ENCODE data around the gene ZNF488.

ZNF488 gene, protein sequence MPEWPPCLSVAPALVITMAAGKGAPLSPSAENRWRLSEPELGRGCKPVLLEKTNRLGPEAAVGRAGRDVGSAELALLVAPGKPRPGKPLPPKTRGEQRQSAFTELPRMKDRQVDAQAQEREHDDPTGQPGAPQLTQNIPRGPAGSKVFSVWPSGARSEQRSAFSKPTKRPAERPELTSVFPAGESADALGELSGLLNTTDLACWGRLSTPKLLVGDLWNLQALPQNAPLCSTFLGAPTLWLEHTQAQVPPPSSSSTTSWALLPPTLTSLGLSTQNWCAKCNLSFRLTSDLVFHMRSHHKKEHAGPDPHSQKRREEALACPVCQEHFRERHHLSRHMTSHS

DNA sequence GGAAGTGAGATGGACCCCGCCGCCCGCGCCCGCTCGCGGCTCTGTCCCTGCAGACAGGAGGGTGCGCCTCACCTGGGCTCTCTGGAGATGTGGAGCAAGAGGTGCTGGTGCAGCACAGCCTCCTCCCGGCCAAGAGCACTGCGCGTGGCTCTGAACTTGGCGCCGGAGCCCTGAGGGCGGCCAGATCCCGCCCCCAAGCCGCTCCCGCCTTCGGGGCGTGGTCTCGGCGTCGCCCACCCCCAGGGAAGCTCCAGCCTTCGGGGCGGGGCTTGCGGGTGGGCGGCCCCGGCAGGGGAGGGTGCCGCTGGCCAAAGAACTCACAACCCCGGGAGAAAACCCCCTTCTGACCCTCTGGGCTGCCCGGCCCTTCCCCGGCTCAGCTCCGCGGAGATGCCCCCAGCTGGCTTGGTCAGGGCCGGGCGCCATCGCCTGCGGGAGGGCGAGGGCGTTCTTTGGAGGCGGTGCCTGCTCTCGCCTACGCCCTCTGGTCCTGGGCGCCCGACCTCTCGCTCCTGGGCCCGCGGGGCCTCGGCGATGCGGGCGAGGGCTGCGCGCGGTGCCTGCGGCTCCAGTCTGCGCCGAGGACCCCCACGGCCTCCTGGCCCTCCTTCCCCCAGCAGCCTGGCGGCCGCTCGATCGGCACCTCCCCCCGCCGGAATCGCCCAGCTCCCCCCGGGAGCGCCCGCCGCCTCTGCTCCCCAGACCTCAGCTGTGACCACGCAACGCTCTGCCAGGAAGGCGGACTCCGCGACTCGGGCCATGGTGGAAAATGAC lies at the start of gene ZNF488:
ZNF488 (minus strand) TSS at position 146 of the 774 bp plus-strand sequence. CDS start 15,464 bp downstream, outside the sequence.
- TF ChIP-seq, protein P1, sequence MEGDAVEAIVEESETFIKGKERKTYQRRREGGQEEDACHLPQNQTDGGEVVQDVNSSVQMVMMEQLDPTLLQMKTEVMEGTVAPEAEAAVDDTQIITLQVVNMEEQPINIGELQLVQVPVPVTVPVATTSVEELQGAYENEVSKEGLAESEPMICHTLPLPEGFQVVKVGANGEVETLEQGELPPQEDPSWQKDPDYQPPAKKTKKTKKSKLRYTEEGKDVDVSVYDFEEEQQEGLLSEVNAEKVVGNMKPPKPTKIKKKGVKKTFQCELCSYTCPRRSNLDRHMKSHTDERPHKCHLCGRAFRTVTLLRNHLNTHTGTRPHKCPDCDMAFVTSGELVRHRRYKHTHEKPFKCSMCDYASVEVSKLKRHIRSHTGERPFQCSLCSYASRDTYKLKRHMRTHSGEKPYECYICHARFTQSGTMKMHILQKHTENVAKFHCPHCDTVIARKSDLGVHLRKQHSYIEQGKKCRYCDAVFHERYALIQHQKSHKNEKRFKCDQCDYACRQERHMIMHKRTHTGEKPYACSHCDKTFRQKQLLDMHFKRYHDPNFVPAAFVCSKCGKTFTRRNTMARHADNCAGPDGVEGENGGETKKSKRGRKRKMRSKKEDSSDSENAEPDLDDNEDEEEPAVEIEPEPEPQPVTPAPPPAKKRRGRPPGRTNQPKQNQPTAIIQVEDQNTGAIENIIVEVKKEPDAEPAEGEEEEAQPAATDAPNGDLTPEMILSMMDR (IDR thresholded peaks at IDR 0.05), result no peak

DNA sequence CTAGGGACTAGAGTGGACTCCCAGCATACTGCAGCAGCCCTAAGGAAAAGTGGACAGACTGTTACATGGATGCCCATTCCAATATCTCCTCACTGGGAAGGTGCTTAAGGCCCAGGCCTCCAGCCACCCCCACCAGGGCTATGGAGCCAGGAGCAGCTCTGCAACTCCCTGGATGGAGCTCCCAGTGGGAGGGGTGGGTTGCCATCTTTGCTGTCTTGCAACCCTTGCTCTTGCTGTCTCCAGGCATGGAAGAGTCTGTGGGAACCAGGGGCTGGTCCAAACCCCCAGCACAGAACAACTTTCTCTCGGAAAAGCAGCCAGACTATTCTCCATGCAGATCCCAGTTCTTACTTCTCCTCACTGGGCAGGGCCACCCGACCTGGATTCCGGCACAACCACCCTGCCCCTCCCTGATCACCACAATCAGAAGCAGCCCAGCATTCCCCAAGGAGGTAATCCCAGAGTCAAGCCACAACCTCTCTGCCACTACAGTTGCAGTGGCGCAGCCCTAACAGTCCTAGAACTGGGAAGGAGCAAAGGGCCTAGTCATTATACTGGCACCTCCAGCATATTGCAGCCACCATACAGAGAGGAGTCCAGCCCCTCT lies 41.8 kb upstream of the ZNF488 start:
- TF ChIP-seq, protein P1 (IDR thresholded peaks at IDR 0.05), result no peak

DNA sequence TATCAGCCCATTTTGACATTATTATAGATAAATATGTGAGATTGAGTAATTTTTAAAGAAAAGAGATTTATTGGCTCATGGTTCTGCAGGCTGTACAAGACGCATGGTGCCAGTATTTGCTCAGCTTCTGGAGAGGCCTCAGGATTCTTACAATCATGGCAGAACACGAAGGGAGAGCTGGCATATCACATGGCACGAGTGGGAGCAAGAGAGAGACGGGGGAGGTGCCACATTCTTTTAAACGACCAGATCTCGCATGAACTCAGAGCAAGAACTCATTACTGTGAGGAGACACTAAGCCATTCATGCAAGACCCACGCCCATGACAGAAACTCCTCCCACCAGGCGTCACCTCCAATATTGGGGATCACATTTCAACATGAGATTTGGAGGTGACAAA lies 40.1 kb upstream of the ZNF488 start:
- TF ChIP-seq, protein P1 (IDR thresholded peaks at IDR 0.05), result no peak

DNA sequence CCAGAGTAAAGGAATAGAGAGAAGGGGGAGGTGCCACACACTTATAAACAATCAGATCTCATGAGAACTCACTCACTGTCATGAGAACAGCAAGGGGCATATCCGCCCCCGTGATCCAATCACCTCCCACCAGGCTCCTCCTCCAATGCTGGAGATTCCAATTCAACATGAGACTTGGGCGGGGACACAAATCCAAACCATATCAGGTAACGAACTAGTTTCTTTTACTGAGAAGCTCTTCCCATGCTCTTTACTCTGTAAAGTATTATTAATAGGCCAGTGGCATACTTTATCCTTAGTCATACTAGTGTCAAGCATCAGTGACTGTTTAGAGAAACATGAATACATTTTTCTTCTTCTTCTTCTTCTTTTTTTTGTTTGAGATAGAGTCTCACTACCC lies 39.4 kb upstream of the ZNF488 start:
- TF ChIP-seq, protein P1 (IDR thresholded peaks at IDR 0.05), result no peak

DNA sequence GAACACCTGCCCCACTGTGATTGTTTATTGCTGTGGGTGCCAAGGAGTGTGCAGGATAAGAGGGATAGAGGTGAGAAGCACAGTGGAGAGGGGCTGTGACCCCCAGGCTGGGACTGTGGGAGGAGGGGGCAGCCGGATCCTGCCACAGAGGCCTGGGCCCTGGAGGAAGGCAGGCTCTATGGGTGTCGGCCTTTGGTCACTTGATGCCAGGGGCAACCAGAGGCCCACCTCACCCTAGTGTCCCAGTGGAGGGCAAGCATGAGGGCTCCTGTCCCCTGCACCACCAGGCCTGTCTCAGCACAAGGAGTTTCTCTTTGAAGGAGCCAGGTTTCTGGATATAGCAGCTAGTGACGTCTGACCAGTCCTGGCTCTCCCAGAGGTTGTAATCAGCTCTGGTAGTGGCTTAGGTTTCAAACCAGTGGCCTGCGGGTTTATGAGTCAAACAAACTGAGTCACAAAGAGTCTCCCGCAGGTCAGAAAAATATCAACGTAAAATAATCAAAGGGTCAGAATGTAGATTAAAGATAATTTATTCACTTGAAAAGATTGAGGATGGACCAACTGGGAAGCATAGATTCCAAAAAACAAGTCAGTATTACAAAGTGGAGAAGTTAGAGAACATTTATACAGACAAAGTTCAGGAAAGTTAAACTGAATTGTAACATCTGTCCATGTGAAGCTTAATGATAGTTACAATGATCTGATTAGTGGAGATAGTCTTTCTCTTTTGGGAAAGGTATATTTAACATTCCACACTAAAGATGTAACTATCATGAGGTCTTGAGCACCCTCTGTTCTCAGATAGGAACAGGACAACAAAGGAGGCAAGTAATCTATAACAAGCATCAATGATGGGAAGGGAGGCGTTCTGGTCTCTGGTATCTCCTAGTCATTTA lies 37.2 kb upstream of the ZNF488 start:
- TF ChIP-seq, protein P1 (IDR thresholded peaks at IDR 0.05), result no peak

DNA sequence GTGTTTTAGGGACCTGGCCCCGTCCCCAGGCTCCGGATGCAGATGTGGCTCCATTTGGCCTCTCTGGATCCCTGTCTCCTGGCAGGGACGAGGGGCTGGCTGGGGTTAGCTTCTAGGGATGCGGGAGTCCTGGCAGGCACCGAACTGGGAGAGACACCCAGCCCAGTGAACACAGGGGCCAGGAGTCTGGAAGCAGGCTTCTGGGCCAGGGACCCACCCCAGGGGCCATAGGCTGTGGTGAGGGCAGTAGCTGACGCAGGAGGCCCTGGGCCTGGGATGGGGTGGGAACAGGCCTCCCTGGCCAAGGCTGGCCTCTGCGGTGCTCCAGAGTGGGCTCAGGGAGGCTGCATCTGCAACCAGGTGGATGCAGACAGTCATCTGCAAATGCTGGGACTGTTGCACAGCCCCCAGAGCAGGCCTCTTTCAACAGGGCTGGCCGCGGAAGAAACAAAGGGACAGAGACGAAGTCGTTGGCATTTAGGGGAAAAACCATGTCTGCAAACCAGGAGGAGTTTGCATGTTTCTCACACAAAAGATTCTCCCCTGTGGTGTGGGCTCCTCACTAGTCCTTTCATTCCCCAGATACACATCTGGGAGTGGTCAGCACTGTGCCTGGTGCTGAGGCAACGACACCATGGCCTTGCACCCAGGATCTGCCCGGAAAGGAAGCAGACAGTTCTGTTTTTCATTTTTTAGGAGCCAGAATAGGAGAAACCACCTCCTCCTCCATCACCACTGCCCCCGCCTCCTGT lies 36.4 kb upstream of the ZNF488 start:
- TF ChIP-seq, protein P1 (IDR thresholded peaks at IDR 0.05), result no peak

Data from LNCAP (cell line).